HG03571 (cell line): Measurements from ENCODE around the gene IL18R1.
A peak's percentile ranks its signal among the peaks of the same experiment; 100 is the strongest.

Experiments used
- ATAC-seq: cut with Tn5 transposase; IDR thresholded peaks from one replicate; pipeline ENCODE4 v1.9.1; 2021; ENCODE audit not compliant: unreplicated experiment

Gene IL18R1

GRCh38 chr2:102344397-102344796 lies 11.2 kb upstream of the IL18R1 start:
- ATAC-seq: no peak

- ATAC-seq: no peak
Observed at GRCh38 chr2:102345329-102345920, 10.2 kb upstream of the IL18R1 start.

- no peak for ATAC-seq
Observed at GRCh38 chr2:102346381-102347130, 9.0 kb upstream of the IL18R1 start.

- ATAC-seq: no peak
Observed at GRCh38 chr2:102350137-102350793, 5.3 kb upstream of the IL18R1 start.

- no peak for ATAC-seq
Observed at GRCh38 chr2:102356381-102356712, 751 bp downstream of the IL18R1 start.

GRCh38 chr2:102356741-102357140 lies 1.1 kb downstream of the IL18R1 start:
- no peak for ATAC-seq

- no peak for ATAC-seq
Observed at GRCh38 chr2:102357937-102358336, 2.3 kb downstream of the IL18R1 start.

- ATAC-seq: no peak
Observed at GRCh38 chr2:102358496-102358895, 2.9 kb downstream of the IL18R1 start.

GRCh38 chr2:102359527-102359926 lies 3.9 kb downstream of the IL18R1 start:
- no peak for ATAC-seq

GRCh38 chr2:102361632-102362241 lies 6.1 kb downstream of the IL18R1 start:
- ATAC-seq: no peak

- ATAC-seq: no peak
Observed at GRCh38 chr2:102365763-102366162, 10.2 kb downstream of the IL18R1 start.

GRCh38 chr2:102366406-102367112 lies 11.0 kb downstream of the IL18R1 start:
- ATAC-seq: peak; percentile 66

GRCh38 chr2:102367331-102367971 lies 11.9 kb downstream of the IL18R1 start:
- ATAC-seq: peak; percentile 51

GRCh38 chr2:102368461-102369109 lies 13.0 kb downstream of the IL18R1 start:
- ATAC-seq: no peak

GRCh38 chr2:102369866-102370265 lies 14.3 kb downstream of the IL18R1 start:
- no peak for ATAC-seq

GRCh38 chr2:102376052-102376591 lies 20.5 kb downstream of the IL18R1 start:
- no peak for ATAC-seq

- ATAC-seq: no peak
Observed at GRCh38 chr2:102383722-102384121, 28.1 kb downstream of the IL18R1 start.

GRCh38 chr2:102385522-102385921 lies 29.9 kb downstream of the IL18R1 start:
- no peak for ATAC-seq

- no peak for ATAC-seq
Observed at GRCh38 chr2:102386004-102386403, 30.4 kb downstream of the IL18R1 start.
